Tibial artery (tissue), 4 donors: ENCODE measurements around the gene SIRPA.

ENCODE experiments used
- DNase-seq, 2 donors: peaks; one replicate each; pipeline ENCODE4 v3.0.0-alpha.2; 2019
- H3K27ac ChIP-seq, 2 donors: fragments of 200-600 bp; sonication (generic) in 1 of 2; 1 replicate in 1 of 2; 2 replicates in 1 of 2; pipeline ENCODE4 v1.5.1; 2018 to 2019; ENCODE audit warnings: mild to moderate bottlenecking in 1 of 2
- H3K27me3 ChIP-seq, 2 donors: fragments of 200-600 bp; sonication (generic) in 1 of 2; one replicate each; pipeline versions ENCODE4 v1.5.1 to v1.6.0; 2016 to 2019
- H3K36me3 ChIP-seq, 3 donors: fragments of 200-600 bp; sonication (generic) in 2 of 3; one replicate each; pipeline ENCODE4 v1.5.1; 2016 to 2019; ENCODE audit warnings: mild to moderate bottlenecking in 2 of 3
- H3K4me1 ChIP-seq, 4 donors: fragments of 200-600 bp; sonication (generic) in 2 of 4; 1 replicate in 3 of 4; 2 replicates in 1 of 4; pipeline ENCODE4 v1.5.1; 2016 to 2019
- H3K4me3 ChIP-seq, 2 donors: fragments of 200-600 bp; sonication (generic) in 1 of 2; 1 replicate in 1 of 2; 2 replicates in 1 of 2; pipeline ENCODE4 v1.5.1; 2018 to 2019; ENCODE audit warnings: mild to moderate bottlenecking in 2 of 2
- H3K9me3 ChIP-seq, 3 donors: fragments of 200-600 bp; sonication (generic) in 1 of 3; one replicate each; pipeline ENCODE4 v1.5.1; 2016 to 2019
- intact Hi-C: fragments of 100-400 bp; cut with DNase I; formaldehyde crosslinking; loops from one replicate; pipeline ENCODE4 v1.15.0; 2023; ENCODE audit warnings: low total_unique reads
- TF ChIP-seq, protein P1 (sequence below), 2 experiments: fragments of 200-600 bp in 1 of 2; fragments of 450-650 bp in 1 of 2; IDR thresholded peaks; one replicate each; pipeline ENCODE4 v1.5.1; 2017 to 2019; ENCODE audit warnings: antibody characterized with exemption in 2 of 2, mild to moderate bottlenecking in 1 of 2, moderate library complexity in 1 of 2

SIRPA gene

DNA sequence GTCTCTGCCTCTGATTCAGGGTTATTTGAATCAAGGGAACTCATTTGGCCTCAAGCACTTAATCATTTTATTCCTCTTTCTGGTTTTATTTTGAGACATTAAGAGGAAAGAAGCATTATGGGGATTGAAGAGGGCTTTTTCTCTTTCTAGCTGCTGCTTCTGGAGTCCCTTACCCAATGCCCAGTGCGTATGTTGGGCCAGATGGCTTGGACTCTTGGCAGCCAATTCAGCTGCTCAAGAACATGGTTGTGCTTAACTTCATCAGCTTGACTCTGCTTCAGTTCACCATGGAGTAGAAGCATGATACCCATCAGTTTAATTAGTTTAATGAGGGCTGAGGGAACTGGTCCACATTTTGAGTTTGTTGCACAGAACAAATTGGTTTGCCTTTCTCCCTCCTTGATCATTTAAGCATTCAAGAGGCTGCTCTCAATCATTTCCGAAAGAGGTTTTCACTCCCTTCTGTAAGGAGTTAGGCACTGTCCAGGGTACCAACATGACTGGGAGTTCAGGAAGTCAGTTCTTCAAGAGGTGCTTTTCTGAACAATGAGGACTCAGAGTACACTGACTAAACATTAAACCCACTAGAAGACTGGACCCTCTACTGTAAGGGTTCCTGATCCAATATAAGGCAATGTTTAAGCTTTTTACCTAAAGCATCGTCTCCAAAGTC, 84.0 kb downstream of the SIRPA start:
- TF ChIP-seq, protein P1, sequence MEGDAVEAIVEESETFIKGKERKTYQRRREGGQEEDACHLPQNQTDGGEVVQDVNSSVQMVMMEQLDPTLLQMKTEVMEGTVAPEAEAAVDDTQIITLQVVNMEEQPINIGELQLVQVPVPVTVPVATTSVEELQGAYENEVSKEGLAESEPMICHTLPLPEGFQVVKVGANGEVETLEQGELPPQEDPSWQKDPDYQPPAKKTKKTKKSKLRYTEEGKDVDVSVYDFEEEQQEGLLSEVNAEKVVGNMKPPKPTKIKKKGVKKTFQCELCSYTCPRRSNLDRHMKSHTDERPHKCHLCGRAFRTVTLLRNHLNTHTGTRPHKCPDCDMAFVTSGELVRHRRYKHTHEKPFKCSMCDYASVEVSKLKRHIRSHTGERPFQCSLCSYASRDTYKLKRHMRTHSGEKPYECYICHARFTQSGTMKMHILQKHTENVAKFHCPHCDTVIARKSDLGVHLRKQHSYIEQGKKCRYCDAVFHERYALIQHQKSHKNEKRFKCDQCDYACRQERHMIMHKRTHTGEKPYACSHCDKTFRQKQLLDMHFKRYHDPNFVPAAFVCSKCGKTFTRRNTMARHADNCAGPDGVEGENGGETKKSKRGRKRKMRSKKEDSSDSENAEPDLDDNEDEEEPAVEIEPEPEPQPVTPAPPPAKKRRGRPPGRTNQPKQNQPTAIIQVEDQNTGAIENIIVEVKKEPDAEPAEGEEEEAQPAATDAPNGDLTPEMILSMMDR (IDR thresholded peaks at IDR 0.05) = no peak
- Histone ChIP-seq H3K27me3 (peaks cover 0 to 22% of the 10 kb centered on the region in 2 donors), H3K9me3 (no peaks in the 10 kb centered on the region), H3K36me3 (no peaks in the 10 kb centered on the region), H3K27ac (no peak overlapping the region), H3K4me3 (no peak overlapping the region), H3K4me1 (no peaks in the 10 kb centered on the region)
- intact Hi-C loops = no loop called here
- DNase-seq = no peak

DNA sequence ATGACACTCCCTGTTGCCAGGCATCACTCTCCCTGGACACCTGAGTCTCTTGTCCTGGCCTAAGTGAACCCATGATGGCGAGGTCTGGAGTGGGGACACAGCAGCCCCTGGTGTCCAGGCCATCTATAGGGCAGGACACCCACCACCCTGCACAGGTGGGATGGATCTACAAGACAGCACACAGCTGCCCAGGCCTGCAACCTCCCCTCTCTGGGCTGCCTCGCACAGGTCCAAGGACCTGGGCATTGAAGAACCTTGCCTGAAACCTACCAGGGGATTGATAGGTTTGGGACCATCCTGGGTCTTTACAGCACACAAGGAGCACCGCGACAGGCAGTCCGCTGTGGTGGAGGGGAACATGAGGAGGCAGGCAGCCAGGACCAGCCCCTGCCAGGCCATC, 87.5 kb downstream of the SIRPA start:
- H3K4me1 ChIP-seq = no peaks in the 10 kb centered on the region
- peaks cover 0 to 21% of the 10 kb centered on the region in 2 donors for H3K27me3 ChIP-seq
- DNase-seq = no peak
- H3K4me3 ChIP-seq = no peak overlapping the region
- intact Hi-C loops = no loop called here
- H3K9me3 ChIP-seq = no peaks in the 10 kb centered on the region
- no peaks in the 10 kb centered on the region for H3K36me3 ChIP-seq
- TF ChIP-seq, protein P1 (IDR thresholded peaks at IDR 0.05) = no peak
- no peak overlapping the region for H3K27ac ChIP-seq

DNA sequence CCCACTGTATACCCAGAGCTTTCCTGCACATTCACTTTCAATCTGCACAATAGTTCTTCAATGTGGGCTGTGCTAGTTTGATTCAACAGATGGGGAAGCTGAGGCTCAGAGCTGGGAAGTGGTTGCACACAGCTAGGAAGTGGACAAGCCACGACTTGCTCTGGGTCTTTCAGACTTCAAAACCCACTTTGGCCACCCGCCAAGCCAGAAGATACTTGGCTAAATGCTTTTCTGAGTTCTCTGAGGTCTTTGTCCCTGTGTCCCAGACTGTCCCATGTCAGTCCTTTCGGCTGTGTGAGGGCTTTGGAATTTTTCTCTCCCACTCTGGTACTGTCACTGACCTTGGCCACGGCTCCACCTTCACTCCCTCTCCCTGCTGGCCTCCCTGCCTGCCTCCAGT, 88.1 kb downstream of the SIRPA start:
- Histone ChIP-seq H3K27me3 (peaks cover 0 to 21% of the 10 kb centered on the region in 2 donors), H3K4me1 (no peaks in the 10 kb centered on the region), H3K4me3 (no peak overlapping the region), H3K9me3 (no peaks in the 10 kb centered on the region), H3K27ac (no peak overlapping the region), H3K36me3 (no peaks in the 10 kb centered on the region)
- no peak for DNase-seq
- intact Hi-C loops = no loop called here
- TF ChIP-seq, protein P1 (IDR thresholded peaks at IDR 0.05) = no peak

DNA sequence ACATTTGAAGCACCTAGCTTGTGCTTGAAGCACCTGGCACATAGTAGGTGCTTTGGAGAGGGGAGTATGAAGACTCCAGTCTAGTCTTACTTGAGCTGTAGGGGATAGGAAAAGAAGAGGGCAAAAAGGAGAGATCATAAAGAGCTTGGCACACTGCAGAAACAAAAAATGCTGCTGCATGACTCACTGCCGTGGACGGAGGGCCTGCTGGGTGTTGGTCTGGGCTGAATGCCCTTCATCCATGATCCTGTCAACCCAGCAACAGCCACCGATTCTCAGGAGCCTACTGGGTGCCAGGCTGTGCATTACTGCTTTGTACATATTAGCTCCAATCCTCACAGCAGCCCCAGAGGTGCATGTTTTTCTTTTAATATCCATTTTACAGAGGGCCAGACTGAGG, 92.6 kb downstream of the SIRPA start:
- TF ChIP-seq, protein P1 (IDR thresholded peaks at IDR 0.05) = no peak
- Histone ChIP-seq H3K27me3 (peaks cover 0 to 22% of the 10 kb centered on the region in 2 donors), H3K4me1 (no peaks in the 10 kb centered on the region), H3K36me3 (no peaks in the 10 kb centered on the region), H3K4me3 (no peak overlapping the region), H3K27ac (no peak overlapping the region), H3K9me3 (no peaks in the 10 kb centered on the region)
- intact Hi-C loops = no loop called here
- DNase-seq = no peak
